Transverse colon (tissue), 3 donors: Measurements from ENCODE around the gene NTHL1.

Source experiments
- CTCF ChIP-seq, 5 experiments: fragments of 200-600 bp in 3 of 5; fragments of 450-650 bp in 2 of 5; sonication (generic) in 3 of 5; IDR thresholded peaks; 1 replicate in 2 of 5; 2 replicates in 3 of 5; pipeline ENCODE4 v1.5.1; 2016 to 2017; ENCODE audit warnings: antibody characterized with exemption in 5 of 5, inconsistent platforms in 3 of 5, mild to moderate bottlenecking in 2 of 5, moderate library complexity in 1 of 5
- EP300 ChIP-seq: sonication (generic); formaldehyde crosslinking; IDR thresholded peaks from one replicate; pipeline ENCODE4 v1.6.1; 2017; ENCODE audit warnings: antibody characterized with exemption, low read depth
- POLR2A ChIP-seq: fragments of 450-650 bp; IDR thresholded peaks from one replicate; pipeline ENCODE4 v1.6.1; 2016; ENCODE audit warnings: antibody characterized with exemption, mild to moderate bottlenecking, moderate library complexity

GRCh38 chr16:2003231-2003826, 44.3 kb downstream of the NTHL1 start:
- TF ChIP-seq CTCF (IDR thresholded peaks at IDR 0.05) (no peak), EP300 (no peak), POLR2A (no peak)
